HepG2 (cell line): Measurements from ENCODE around the gene DAPL1. TPM values are rescaled to one million over a fixed set of nuclear protein-coding genes. Genes with fewer than 3 reads are reported as not detected.
A peak's percentile ranks its signal among the peaks of the same experiment; 100 is the strongest.
"Not testable (repeated sequence)": the region's sequence is repeated elsewhere in the genome, so short reads cannot be mapped to it uniquely, and the experiment has no call there.

Experiments
- ATAC-seq: fragments of 200-7000 bp; cut with Tn5 transposase; 3 replicates; pipeline ENCODE4 v1.9.1; 2020; ENCODE audit warnings: mild to moderate bottlenecking, moderate library complexity
- BruUV-seq: library from RNA; stranded (reverse); fragments of 400-500 nt; replicated peaks from 2 replicates; lab custom pipeline; 2021; lab: Mats Ljungman, UMichigan
- CTCF ChIA-PET: fragments of 300-600 bp; formaldehyde crosslinking; extraction: SDS; loops from one replicate; lab custom pipeline; 2021; ENCODE audit warnings: low total read pairs, inconsistent platforms, low intra/inter-chr PET ratio; lab: Yijun Ruan, JAX
- POLR2A ChIA-PET: fragments of 350-600 bp; sonication (Branson Sonifier 250); formaldehyde crosslinking; loops from one replicate; lab custom pipeline; 2020; ENCODE audit warnings: antibody characterized with exemption, inconsistent platforms; lab: Yijun Ruan, JAX
- DNase-seq: peaks from one replicate; pipeline ENCODE4 v3.0.0-alpha.2; 2015; ENCODE audit warnings: low spot score
- FAIRE-seq: peaks from 3 replicates; lab custom pipeline; 2011; peaks lifted over from hg19 to GRCh38; lab: Jason Lieb, UNC
- H2AFZ ChIP-seq: one replicate; pipeline ENCODE4 v1.6.1; 2011; ENCODE audit warnings: low read length, inconsistent platforms
- H3K27ac ChIP-seq: fragments of 300-600 bp; 3 replicates; pipeline ENCODE4 v1.8.0; 2011; ENCODE audit warnings: mixed run types, mild to moderate bottlenecking, mixed read lengths, low read length, inconsistent platforms; ENCODE audit not compliant: insufficient read depth; ENCODE audit errors: extremely low read length
- H3K27me3 ChIP-seq, 2 experiments: fragments of 200-600 bp in 1 of 2; 2 replicates in 1 of 2; 3 replicates in 1 of 2; pipeline versions ENCODE4 v1.6.0 to v1.8.0; 2011; ENCODE audit warnings: low read length in 2 of 2, mild to moderate bottlenecking in 2 of 2, moderate library complexity in 2 of 2, inconsistent platforms in 1 of 2; ENCODE audit not compliant: insufficient read depth in 2 of 2, control insufficient read depth in 1 of 2
- H3K36me3 ChIP-seq, 2 experiments: fragments of 200-600 bp in 1 of 2; replicated peaks in 1 of 2; 2 replicates in 1 of 2; 3 replicates in 1 of 2; pipeline versions ENCODE4 v1.5.1 to v1.8.0; 2011; ENCODE audit warnings: low read length in 2 of 2, inconsistent platforms in 1 of 2; ENCODE audit not compliant: insufficient read depth in 2 of 2, control insufficient read depth in 1 of 2
- H3K4me1 ChIP-seq: 2 replicates; pipeline ENCODE4 v1.5.1; 2012; ENCODE audit warnings: low read length, inconsistent platforms; ENCODE audit not compliant: insufficient read depth
- H3K4me2 ChIP-seq: 2 replicates; pipeline ENCODE4 v1.6.0; 2011; ENCODE audit warnings: low read depth, low read length, inconsistent platforms
- H3K4me3 ChIP-seq, 3 experiments: fragments of 200-600 bp in 1 of 3; sonication (generic), shearing (Covaris generic) in 1 of 3; replicated peaks in 1 of 3; 2 replicates each; pipeline ENCODE4 v1.5.1; 2011 to 2016; ENCODE audit warnings: low read length in 3 of 3, inconsistent platforms in 2 of 3, low read depth in 2 of 3, mild to moderate bottlenecking in 2 of 3, control low read depth in 1 of 3, mixed read lengths in 1 of 3; ENCODE audit not compliant: insufficient read depth in 1 of 3
- H3K79me2 ChIP-seq: one replicate; pipeline ENCODE4 v1.6.1; 2011; ENCODE audit warnings: low read length, inconsistent platforms; ENCODE audit not compliant: insufficient read depth
- H3K9ac ChIP-seq: 2 replicates; pipeline ENCODE4 v1.6.0; 2011; ENCODE audit warnings: mild to moderate bottlenecking, low read depth, low read length, inconsistent platforms; ENCODE audit not compliant: insufficient read depth
- H3K9me3 ChIP-seq: 2 replicates; pipeline ENCODE4 v1.5.1; 2012; ENCODE audit warnings: mild to moderate bottlenecking, low read length
- H4K20me1 ChIP-seq: 2 replicates; pipeline ENCODE4 v1.6.0; 2011; ENCODE audit warnings: inconsistent platforms, mild to moderate bottlenecking, low read length, moderate library complexity; ENCODE audit not compliant: insufficient read depth
- ATF7 ChIP-seq, 2 experiments: fragments of 450-650 bp in 1 of 2; sonication (generic) in 1 of 2; formaldehyde crosslinking in 1 of 2; IDR thresholded peaks; 2 replicates each; pipeline versions ENCODE4 v1.4.0 to v1.6.1; 2016 to 2020; ENCODE audit warnings: antibody characterized with exemption in 1 of 2, mild to moderate bottlenecking in 1 of 2, missing genetic modification reagents in 1 of 2
- CREB1 ChIP-seq, 2 experiments: fragments of 450-650 bp in 1 of 2; IDR thresholded peaks; 2 replicates each; pipeline ENCODE4 v1.6.1; 2016 to 2017; ENCODE audit warnings: control low read depth in 1 of 2, mild to moderate bottlenecking in 1 of 2, missing compliant biosample characterization in 1 of 2, missing genetic modification characterization in 1 of 2
- WGBS: methylation state at CpG from one replicate; pipeline ENCODE4 v1.1.6; 2017; ENCODE audit warnings: low lambda C conversion rate; 5-methylcytosine and 5-hydroxymethylcytosine counted together
- in situ Hi-C: cut with HindIII; loops from 2 replicates; pipeline ENCODE4 v1.10.0; 2017; ENCODE audit warnings: low pct_unique_long_range_greater_than_20kb; ENCODE audit not compliant: extremely low pct_ligation_motif_present
- intact Hi-C: fragments of 100-400 bp; cut with micrococcal nuclease; formaldehyde crosslinking; loops from one replicate; pipeline ENCODE4 v1.10.0; 2022; ENCODE audit not compliant: unreplicated experiment
- polyA plus RNA-seq, 8 experiments: library from polyadenylated mRNA; depleted of rRNA in 3 of 8; stranded (reverse) in 7 of 8; unstranded in 1 of 8; fragments of >200 nt; fragmentation: Illumina TruSeq in 4 of 8; extraction: Trizol in 4 of 8; gene quantifications; 2 replicates each; pipeline versions ENCODE4 v1.2.1 to v1.2.3, GENCODE V29; 2011 to 2016; ENCODE audit warnings: low read depth in 4 of 8, missing spikeins in 1 of 8, mixed read lengths in 1 of 8; ENCODE audit not compliant: insufficient read depth in 1 of 8
- total RNA-seq, 5 experiments: library from RNA; depleted of rRNA; stranded (reverse); fragments of >200 nt; fragmentation: Illumina TruSeq; extraction: Trizol; gene quantifications; 2 replicates each; pipeline ENCODE4 v1.2.3, GENCODE V29; 2016; ENCODE audit warnings: low read depth in 1 of 5

DAPL1 gene
- total and polyA plus RNA-seq, 2 of the 13 experiments (the other 11 are each of a cell fraction or from before 2014, with no cell fraction given): not detected

GRCh38 chr2:158860179-158860578 lies 65.1 kb downstream of the DAPL1 start:
- CTCF ChIA-PET, H2AFZ ChIP-seq, H3K9me3 ChIP-seq, H3K36me3 ChIP-seq, in situ Hi-C loops, H3K27ac ChIP-seq, POLR2A ChIA-PET, intact Hi-C loops, FAIRE-seq, ATAC-seq, H3K4me1 ChIP-seq, DNase-seq, H3K9ac ChIP-seq, H3K4me2 ChIP-seq, H4K20me1 ChIP-seq, BruUV-seq, H3K4me3 ChIP-seq, H3K27me3 ChIP-seq, H3K79me2 ChIP-seq: not testable (repeated sequence)
- WGBS: 72% methylated on average over 9 of the region's 9 CpGs

GRCh38 chr2:158861626-158862025 lies 66.5 kb downstream of the DAPL1 start:
- H3K9ac ChIP-seq, H3K4me3 ChIP-seq, DNase-seq, CTCF ChIA-PET, H3K27me3 ChIP-seq, H3K4me2 ChIP-seq, ATAC-seq, POLR2A ChIA-PET, H3K4me1 ChIP-seq, H2AFZ ChIP-seq, H3K79me2 ChIP-seq, H3K9me3 ChIP-seq, in situ Hi-C loops, FAIRE-seq, H4K20me1 ChIP-seq, intact Hi-C loops, BruUV-seq, H3K36me3 ChIP-seq, H3K27ac ChIP-seq: not testable (repeated sequence)
- WGBS: 77% methylated on average over 10 of the region's 10 CpGs

GRCh38 chr2:158865469-158865868 lies 70.4 kb downstream of the DAPL1 start:
- WGBS: 87% methylated on average over 10 of the region's 10 CpGs
- in situ Hi-C loops; BruUV-seq; H3K9me3 ChIP-seq; H3K4me3 ChIP-seq; H4K20me1 ChIP-seq; intact Hi-C loops; H3K27ac ChIP-seq; H3K79me2 ChIP-seq; H2AFZ ChIP-seq; CTCF ChIA-PET; POLR2A ChIA-PET; H3K4me2 ChIP-seq; H3K36me3 ChIP-seq; DNase-seq; H3K9ac ChIP-seq; ATAC-seq; H3K27me3 ChIP-seq; FAIRE-seq; TF ChIP-seq ATF7, CREB1 (CRISPR knock-in tag; IDR thresholded peaks at IDR 0.05): not testable (repeated sequence)
- TF ChIP-seq ATF7 (IDR thresholded peaks at IDR 0.05): peak; percentile 85
- TF ChIP-seq CREB1 (IDR thresholded peaks at IDR 0.05): peak; percentile 87
- H3K4me1 ChIP-seq: peaks cover 35% of the 10 kb centered on the region
